ENCODE data around the gene KIF27. TPM values are rescaled to one million over a fixed set of nuclear protein-coding genes. Genes with fewer than 3 reads are reported as not detected.
A peak's percentile ranks its signal among the peaks of the same experiment; 100 is the strongest.
"Not testable (repeated sequence)": the region's sequence is repeated elsewhere in the genome, so short reads cannot be mapped to it uniquely, and the experiment has no call there.

KIF27 gene
- polyA plus RNA-seq, 4 donors: 0.27 to 7.2 (median 1.3) TPM

DNA sequence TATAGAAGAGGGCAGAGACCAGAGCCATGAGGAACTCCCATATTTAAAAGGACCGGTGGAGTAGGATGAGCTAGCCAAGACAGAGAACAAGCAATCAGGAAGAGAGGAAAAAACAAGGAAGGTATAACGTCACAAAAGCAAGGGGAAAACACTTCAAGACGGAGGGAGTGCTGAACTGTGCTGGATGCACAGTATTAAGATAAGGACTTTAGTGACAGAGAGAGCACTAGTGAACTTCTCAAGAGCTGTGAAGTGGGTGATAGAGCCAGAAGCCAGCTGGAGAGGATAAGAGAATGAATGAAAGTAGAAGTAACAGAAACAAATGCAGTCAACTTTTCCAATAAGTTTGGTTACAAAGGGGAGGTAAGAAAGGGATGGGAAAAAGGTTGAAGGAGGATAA, 45.7 kb downstream of the KIF27 start:
- FAIRE-seq: not testable (repeated sequence)
- WGBS, 3 donors: 88 to 94% (median 94%) methylated on average over 3 of the region's 3 CpGs

DNA sequence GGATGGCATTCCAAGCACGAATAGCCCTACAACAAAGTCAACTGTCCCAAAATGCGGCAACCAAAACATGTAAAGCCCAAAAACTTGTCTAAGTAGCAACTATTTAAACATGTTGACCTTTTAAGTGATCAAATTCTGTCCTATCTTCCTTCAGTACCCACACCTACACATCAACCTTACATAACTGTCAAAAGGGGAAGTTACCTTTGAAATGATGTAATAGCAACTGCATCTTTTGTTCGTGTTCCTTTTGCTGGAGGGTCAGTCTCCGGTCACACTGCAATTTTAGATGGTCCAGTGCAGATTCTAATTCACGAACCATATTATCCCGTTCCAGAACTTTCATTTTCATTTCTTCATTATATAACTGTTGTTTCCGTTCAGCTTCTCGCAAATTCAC, 71.3 kb downstream of the KIF27 start:
- not testable (repeated sequence) for H3K36me3 ChIP-seq (ENCODE audit: control insufficient read depth in 3 of 3, insufficient read depth in 2 of 3, low read depth in 1 of 3, low read length in 3 of 3); FAIRE-seq; H3K27me3 ChIP-seq (ENCODE audit: control insufficient read depth in 3 of 3, insufficient read depth in 3 of 3, low read length in 3 of 3); H3K4me1 ChIP-seq (ENCODE audit: control insufficient read depth in 3 of 3, insufficient read depth in 2 of 3, low read depth in 1 of 3, low read length in 2 of 3); H3K9me3 ChIP-seq (ENCODE audit: control insufficient read depth in 2 of 2, insufficient read depth in 1 of 2, low read depth in 1 of 2, low read length in 1 of 2); H3K4me3 ChIP-seq (ENCODE audit: low read depth in 1 of 3, low read length in 3 of 3); H3K27ac ChIP-seq (ENCODE audit: low read depth in 1 of 3, low read length in 2 of 3); DNase-seq
- WGBS, 3 donors: 90 to 97% (median 91%) methylated on average over 8 of the region's 8 CpGs

More for the DNA sequence above, 45.7 kb downstream of the KIF27 start:
- H3K36me3 ChIP-seq (ENCODE audit: control insufficient read depth in 3 of 3, insufficient read depth in 2 of 3, low read depth in 1 of 3, low read length in 3 of 3); H3K27me3 ChIP-seq (ENCODE audit: control insufficient read depth in 3 of 3, insufficient read depth in 3 of 3, low read length in 3 of 3); H3K4me3 ChIP-seq (ENCODE audit: low read depth in 1 of 3, low read length in 3 of 3); H3K9me3 ChIP-seq (ENCODE audit: control insufficient read depth in 2 of 2, insufficient read depth in 1 of 2, low read depth in 1 of 2, low read length in 1 of 2); H3K27ac ChIP-seq (ENCODE audit: low read depth in 1 of 3, low read length in 2 of 3); H3K4me1 ChIP-seq (ENCODE audit: control insufficient read depth in 3 of 3, insufficient read depth in 2 of 3, low read depth in 1 of 3, low read length in 2 of 3); DNase-seq: not testable (repeated sequence)

DNA sequence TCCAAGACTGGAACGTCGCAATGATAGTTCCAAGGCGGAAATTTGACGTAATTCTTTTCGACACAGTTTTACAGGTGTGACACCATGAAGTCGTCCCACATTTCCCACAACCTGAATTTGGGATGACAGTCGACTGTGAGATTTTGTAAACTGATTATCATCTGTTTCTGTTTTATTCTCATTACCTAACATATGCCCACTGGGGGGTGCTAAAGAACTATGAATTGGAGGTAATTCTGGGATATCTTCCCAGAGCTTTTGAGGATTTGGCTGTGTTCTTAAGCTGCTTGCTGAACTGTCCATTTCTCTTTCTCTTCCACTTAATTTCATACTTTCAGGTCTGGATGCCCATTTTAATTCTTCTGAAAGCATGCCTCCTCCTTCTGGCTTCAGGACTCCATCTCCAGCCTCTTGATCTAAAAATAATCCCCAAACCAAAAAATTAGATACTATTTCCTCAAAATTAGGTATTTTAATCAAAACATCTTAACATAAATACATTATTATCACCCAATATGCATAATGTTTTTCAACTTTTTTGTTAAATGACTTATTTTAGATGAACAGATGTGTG, 84.1 kb downstream of the KIF27 start:
- H3K27ac ChIP-seq (ENCODE audit: low read depth in 1 of 3, low read length in 2 of 3); H3K27me3 ChIP-seq (ENCODE audit: control insufficient read depth in 3 of 3, insufficient read depth in 3 of 3, low read length in 3 of 3); H3K9me3 ChIP-seq (ENCODE audit: control insufficient read depth in 2 of 2, insufficient read depth in 1 of 2, low read depth in 1 of 2, low read length in 1 of 2); H3K36me3 ChIP-seq (ENCODE audit: control insufficient read depth in 3 of 3, insufficient read depth in 2 of 3, low read depth in 1 of 3, low read length in 3 of 3); H3K4me1 ChIP-seq (ENCODE audit: control insufficient read depth in 3 of 3, insufficient read depth in 2 of 3, low read depth in 1 of 3, low read length in 2 of 3); H3K4me3 ChIP-seq (ENCODE audit: low read depth in 1 of 3, low read length in 3 of 3); DNase-seq: not testable (repeated sequence)
- 66 to 73% (median 70%) methylated on average over 6 to 7 of the region's 7 CpGs for WGBS, 3 donors
- peak; percentile 30 for FAIRE-seq

DNA sequence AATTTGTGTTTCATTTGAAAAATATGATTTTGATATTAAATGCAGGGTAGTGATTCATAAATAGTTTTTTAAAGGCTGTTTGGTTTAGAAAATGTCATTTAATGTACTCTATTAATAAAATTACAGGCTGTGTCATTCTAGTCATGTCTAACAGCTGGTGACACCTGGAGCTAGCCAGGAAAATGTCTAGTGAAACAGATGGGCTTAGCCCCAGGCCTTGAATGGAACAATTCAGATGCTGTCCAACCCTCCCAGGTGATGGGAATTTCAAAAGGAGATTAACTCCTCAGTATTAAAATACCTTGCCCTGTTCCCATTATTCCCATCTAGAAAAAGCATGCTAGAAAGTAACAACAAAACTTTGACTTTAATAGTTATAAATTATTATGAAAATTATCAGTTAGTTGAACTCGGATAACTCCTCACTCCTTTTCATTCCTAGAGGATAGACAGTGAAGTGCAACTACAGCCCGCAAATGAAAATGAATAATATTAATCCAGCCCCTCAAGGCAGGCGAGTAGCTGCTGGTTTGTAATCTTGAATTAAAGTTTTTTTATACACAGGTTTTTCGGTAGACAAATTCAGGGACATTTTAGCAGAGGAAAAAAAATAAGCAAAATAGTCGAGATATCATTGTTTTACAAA, 90.7 kb downstream of the KIF27 start:
- 78 to 88% (median 87%) methylated on average over 5 of the region's 5 CpGs for WGBS, 3 donors
- not testable (repeated sequence) for FAIRE-seq; H3K36me3 ChIP-seq (ENCODE audit: control insufficient read depth in 3 of 3, insufficient read depth in 2 of 3, low read depth in 1 of 3, low read length in 3 of 3); H3K9me3 ChIP-seq (ENCODE audit: control insufficient read depth in 2 of 2, insufficient read depth in 1 of 2, low read depth in 1 of 2, low read length in 1 of 2); H3K27me3 ChIP-seq (ENCODE audit: control insufficient read depth in 3 of 3, insufficient read depth in 3 of 3, low read length in 3 of 3); DNase-seq; H3K4me3 ChIP-seq (ENCODE audit: low read depth in 1 of 3, low read length in 3 of 3); H3K4me1 ChIP-seq (ENCODE audit: control insufficient read depth in 3 of 3, insufficient read depth in 2 of 3, low read depth in 1 of 3, low read length in 2 of 3); H3K27ac ChIP-seq (ENCODE audit: low read depth in 1 of 3, low read length in 2 of 3)

DNA sequence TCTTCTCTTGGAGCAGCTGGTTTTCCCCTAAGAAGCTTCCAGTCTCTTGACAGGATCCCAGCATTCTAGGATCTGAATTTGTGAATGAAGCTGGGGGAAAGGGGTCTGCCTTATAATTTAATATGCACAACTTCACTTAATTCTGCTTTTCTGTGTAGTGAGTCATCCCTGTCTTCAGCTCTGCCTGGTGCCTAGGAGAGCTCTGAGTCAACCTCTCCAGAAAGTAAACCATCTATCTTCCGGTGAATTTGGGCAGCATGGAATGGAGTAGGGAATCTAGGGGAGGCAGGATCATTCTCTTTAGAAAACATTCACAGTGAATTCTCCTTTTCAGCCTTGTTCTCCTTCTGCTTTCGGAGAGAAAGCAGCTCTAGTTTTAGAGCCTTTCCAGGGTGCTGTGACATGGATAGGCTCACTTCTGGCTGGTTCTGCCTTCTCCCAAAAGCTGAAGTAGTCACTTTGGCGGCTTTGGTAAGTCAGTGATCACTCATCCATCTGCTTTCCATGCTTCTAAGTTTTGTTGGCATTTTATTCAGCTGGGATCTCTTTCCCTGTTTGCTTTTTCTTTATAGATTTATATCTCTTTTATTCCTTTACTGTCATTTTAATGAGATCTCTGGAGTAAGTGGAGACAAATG, 96.1 kb downstream of the KIF27 start:
- H3K27ac ChIP-seq (ENCODE audit: low read depth in 1 of 3, low read length in 2 of 3); H3K36me3 ChIP-seq (ENCODE audit: control insufficient read depth in 3 of 3, insufficient read depth in 2 of 3, low read depth in 1 of 3, low read length in 3 of 3); H3K4me1 ChIP-seq (ENCODE audit: control insufficient read depth in 3 of 3, insufficient read depth in 2 of 3, low read depth in 1 of 3, low read length in 2 of 3); DNase-seq; H3K4me3 ChIP-seq (ENCODE audit: low read depth in 1 of 3, low read length in 3 of 3); FAIRE-seq; H3K9me3 ChIP-seq (ENCODE audit: control insufficient read depth in 2 of 2, insufficient read depth in 1 of 2, low read depth in 1 of 2, low read length in 1 of 2); H3K27me3 ChIP-seq (ENCODE audit: control insufficient read depth in 3 of 3, insufficient read depth in 3 of 3, low read length in 3 of 3): not testable (repeated sequence)
- WGBS, 3 donors: 87 to 97% (median 91%) methylated on average over 3 of the region's 3 CpGs

DNA sequence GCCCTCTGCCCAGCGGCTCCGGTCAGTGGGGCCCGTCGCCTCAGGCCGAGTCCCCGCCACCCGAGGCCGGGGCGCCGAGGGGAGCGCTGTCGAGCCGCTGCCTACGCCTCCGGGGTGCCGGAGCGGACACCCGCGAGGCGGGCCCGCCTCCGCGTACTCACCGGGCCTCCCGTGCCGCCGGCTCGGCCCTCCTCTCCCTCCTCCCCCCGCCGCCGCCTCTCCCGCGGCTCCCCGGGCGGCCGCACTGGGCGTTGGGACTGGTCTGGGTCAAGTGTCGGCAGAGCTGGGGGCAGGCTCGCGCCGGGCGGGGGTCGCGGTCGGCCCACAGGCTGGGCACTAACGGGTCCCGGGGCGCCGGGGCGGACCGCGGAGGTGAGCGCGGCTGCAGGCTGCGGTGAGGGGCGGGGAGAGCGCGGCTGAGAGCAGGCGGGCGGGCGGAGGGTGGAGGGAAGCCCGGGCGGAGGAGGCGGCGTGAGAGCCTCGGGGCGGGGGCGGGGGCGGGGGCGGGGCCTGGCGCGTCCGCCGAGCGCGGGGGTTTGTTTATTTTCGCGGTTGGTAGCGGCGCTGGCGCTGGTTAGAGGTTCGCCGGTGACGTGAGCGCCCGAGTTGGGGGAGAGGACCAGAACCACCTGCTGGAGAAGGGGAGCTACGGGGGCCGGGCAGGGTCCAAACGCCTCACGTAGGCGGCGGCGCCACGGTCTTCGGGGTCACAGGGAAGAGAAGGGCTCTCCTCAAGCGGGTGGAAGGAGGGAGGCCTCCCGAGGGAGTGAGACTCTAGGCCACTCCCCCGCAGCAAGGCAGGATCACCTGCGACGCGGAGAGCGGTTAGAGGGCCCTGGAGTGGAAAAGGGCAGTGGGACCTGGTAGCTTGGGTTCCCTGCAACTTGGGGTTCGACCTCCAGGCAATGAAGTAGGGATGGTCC, 103.6 kb downstream of the KIF27 start, which contains the start of gene GKAP1:
TSS of gene GKAP1 (minus strand) at position 414 of the 923 bp plus-strand sequence. CDS start 11,252 bp downstream, outside the sequence.
- Histone ChIP-seq H3K27ac (ENCODE audit: low read depth in 1 of 3, low read length in 2 of 3) (peak within 1 kb of the TSS; percentile 62 to 86 (median 65)), H3K4me3 (ENCODE audit: low read depth in 1 of 3, low read length in 3 of 3) (peak within 1 kb of the TSS; percentile 57 to 60 (median 58))
- 0 to 1% (median 1%) methylated on average over 37 to 103 of the region's 103 CpGs for WGBS, 3 donors
- peak; percentile 78 to 89 for DNase-seq
- not testable (repeated sequence) for H3K36me3 ChIP-seq (ENCODE audit: control insufficient read depth in 3 of 3, insufficient read depth in 2 of 3, low read depth in 1 of 3, low read length in 3 of 3); H3K27me3 ChIP-seq (ENCODE audit: control insufficient read depth in 3 of 3, insufficient read depth in 3 of 3, low read length in 3 of 3); H3K9me3 ChIP-seq (ENCODE audit: control insufficient read depth in 2 of 2, insufficient read depth in 1 of 2, low read depth in 1 of 2, low read length in 1 of 2); FAIRE-seq; H3K4me1 ChIP-seq (ENCODE audit: control insufficient read depth in 3 of 3, insufficient read depth in 2 of 3, low read depth in 1 of 3, low read length in 2 of 3)

DNA sequence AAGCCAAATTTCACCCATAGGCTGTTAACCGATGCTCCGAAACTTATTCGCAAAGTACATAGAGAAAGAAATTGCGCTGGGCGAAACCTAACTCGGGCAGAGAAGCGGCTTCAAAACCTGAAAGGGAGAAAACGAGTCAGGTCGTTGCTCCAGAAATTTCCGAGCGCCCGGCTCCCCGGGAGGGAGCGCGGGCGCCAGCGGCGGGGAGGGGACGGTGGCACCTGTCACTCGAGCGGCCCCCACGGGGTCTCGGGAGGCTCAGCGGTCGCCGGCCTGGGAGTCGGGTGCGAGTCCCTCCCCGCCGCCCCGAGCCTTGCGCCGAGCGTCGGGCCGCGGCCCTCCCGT, 104.2 kb downstream of the KIF27 start:
- not testable (repeated sequence) for H3K4me1 ChIP-seq (ENCODE audit: control insufficient read depth in 3 of 3, insufficient read depth in 2 of 3, low read depth in 1 of 3, low read length in 2 of 3); H3K36me3 ChIP-seq (ENCODE audit: control insufficient read depth in 3 of 3, insufficient read depth in 2 of 3, low read depth in 1 of 3, low read length in 3 of 3); FAIRE-seq; H3K9me3 ChIP-seq (ENCODE audit: control insufficient read depth in 2 of 2, insufficient read depth in 1 of 2, low read depth in 1 of 2, low read length in 1 of 2); H3K27me3 ChIP-seq (ENCODE audit: control insufficient read depth in 3 of 3, insufficient read depth in 3 of 3, low read length in 3 of 3); DNase-seq
- H3K27ac ChIP-seq (ENCODE audit: low read depth in 1 of 3, low read length in 2 of 3): peak overlapping the region; percentile 62 to 79 (median 63)
- peak overlapping the region; percentile 57 to 60 (median 58) for H3K4me3 ChIP-seq (ENCODE audit: low read depth in 1 of 3, low read length in 3 of 3)
- 0 to 1% (median 0%) methylated on average over 23 to 38 of the region's 38 CpGs for WGBS, 3 donors

DNA sequence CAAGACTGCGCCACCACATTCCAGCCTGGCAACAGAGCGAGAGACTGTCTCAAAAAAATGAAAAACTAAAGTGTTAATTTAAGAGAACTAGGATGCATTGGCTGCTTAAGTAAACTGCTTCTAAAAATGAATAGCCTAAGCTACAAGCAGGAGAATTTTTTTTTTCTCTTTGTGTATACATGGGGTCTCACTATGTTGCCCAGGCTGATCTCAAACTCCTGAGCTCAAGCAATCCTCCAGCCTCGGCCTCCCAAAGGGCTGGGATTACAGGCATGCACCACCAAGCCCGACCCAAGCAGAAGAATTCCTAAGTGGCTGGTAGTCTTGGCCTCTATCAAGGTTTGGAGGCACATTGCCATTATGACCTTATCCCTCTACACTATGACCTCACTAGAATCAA, 106.1 kb downstream of the KIF27 start:
- H3K36me3 ChIP-seq (ENCODE audit: control insufficient read depth in 3 of 3, insufficient read depth in 2 of 3, low read depth in 1 of 3, low read length in 3 of 3); H3K9me3 ChIP-seq (ENCODE audit: control insufficient read depth in 2 of 2, insufficient read depth in 1 of 2, low read depth in 1 of 2, low read length in 1 of 2); FAIRE-seq; H3K4me3 ChIP-seq (ENCODE audit: low read depth in 1 of 3, low read length in 3 of 3); DNase-seq; H3K27ac ChIP-seq (ENCODE audit: low read depth in 1 of 3, low read length in 2 of 3); H3K27me3 ChIP-seq (ENCODE audit: control insufficient read depth in 3 of 3, insufficient read depth in 3 of 3, low read length in 3 of 3); H3K4me1 ChIP-seq (ENCODE audit: control insufficient read depth in 3 of 3, insufficient read depth in 2 of 3, low read depth in 1 of 3, low read length in 2 of 3): not testable (repeated sequence)
- 94 to 99% (median 95%) methylated on average over 4 of the region's 4 CpGs for WGBS, 3 donors
